HepG2 (cell line): ENCODE data around the gene TMEM271. TPM values are rescaled to one million over a fixed set of nuclear protein-coding genes. Genes with fewer than 3 reads are reported as not detected.

Experiments
- ATAC-seq: fragments of 200-7000 bp; cut with Tn5 transposase; 3 replicates; pipeline ENCODE4 v1.9.1; 2020; ENCODE audit warnings: mild to moderate bottlenecking, moderate library complexity
- BruUV-seq: library from RNA; stranded (reverse); fragments of 400-500 nt; replicated peaks from 2 replicates; lab custom pipeline; 2021; lab: Mats Ljungman, UMichigan
- CTCF ChIA-PET: fragments of 300-600 bp; formaldehyde crosslinking; extraction: SDS; loops from one replicate; lab custom pipeline; 2021; ENCODE audit warnings: low total read pairs, inconsistent platforms, low intra/inter-chr PET ratio; lab: Yijun Ruan, JAX
- POLR2A ChIA-PET: fragments of 350-600 bp; sonication (Branson Sonifier 250); formaldehyde crosslinking; loops from one replicate; lab custom pipeline; 2020; ENCODE audit warnings: antibody characterized with exemption, inconsistent platforms; lab: Yijun Ruan, JAX
- DNase-seq: peaks from one replicate; pipeline ENCODE4 v3.0.0-alpha.2; 2015; ENCODE audit warnings: low spot score
- FAIRE-seq: peaks from 3 replicates; lab custom pipeline; 2011; peaks lifted over from hg19 to GRCh38; lab: Jason Lieb, UNC
- H2AFZ ChIP-seq: one replicate; pipeline ENCODE4 v1.6.1; 2011; ENCODE audit warnings: low read length, inconsistent platforms
- H3K27ac ChIP-seq: fragments of 300-600 bp; 3 replicates; pipeline ENCODE4 v1.8.0; 2011; ENCODE audit warnings: mixed run types, mild to moderate bottlenecking, mixed read lengths, low read length, inconsistent platforms; ENCODE audit not compliant: insufficient read depth; ENCODE audit errors: extremely low read length
- H3K27me3 ChIP-seq, 2 experiments: fragments of 200-600 bp in 1 of 2; 2 replicates in 1 of 2; 3 replicates in 1 of 2; pipeline versions ENCODE4 v1.6.0 to v1.8.0; 2011; ENCODE audit warnings: low read length in 2 of 2, mild to moderate bottlenecking in 2 of 2, moderate library complexity in 2 of 2, inconsistent platforms in 1 of 2; ENCODE audit not compliant: insufficient read depth in 2 of 2, control insufficient read depth in 1 of 2
- H3K36me3 ChIP-seq, 2 experiments: fragments of 200-600 bp in 1 of 2; replicated peaks in 1 of 2; 2 replicates in 1 of 2; 3 replicates in 1 of 2; pipeline versions ENCODE4 v1.5.1 to v1.8.0; 2011; ENCODE audit warnings: low read length in 2 of 2, inconsistent platforms in 1 of 2; ENCODE audit not compliant: insufficient read depth in 2 of 2, control insufficient read depth in 1 of 2
- H3K4me1 ChIP-seq: 2 replicates; pipeline ENCODE4 v1.5.1; 2012; ENCODE audit warnings: low read length, inconsistent platforms; ENCODE audit not compliant: insufficient read depth
- H3K4me2 ChIP-seq: 2 replicates; pipeline ENCODE4 v1.6.0; 2011; ENCODE audit warnings: low read depth, low read length, inconsistent platforms
- H3K4me3 ChIP-seq, 3 experiments: fragments of 200-600 bp in 1 of 3; sonication (generic), shearing (Covaris generic) in 1 of 3; replicated peaks in 1 of 3; 2 replicates each; pipeline ENCODE4 v1.5.1; 2011 to 2016; ENCODE audit warnings: low read length in 3 of 3, inconsistent platforms in 2 of 3, low read depth in 2 of 3, mild to moderate bottlenecking in 2 of 3, control low read depth in 1 of 3, mixed read lengths in 1 of 3; ENCODE audit not compliant: insufficient read depth in 1 of 3
- H3K79me2 ChIP-seq: one replicate; pipeline ENCODE4 v1.6.1; 2011; ENCODE audit warnings: low read length, inconsistent platforms; ENCODE audit not compliant: insufficient read depth
- H3K9ac ChIP-seq: 2 replicates; pipeline ENCODE4 v1.6.0; 2011; ENCODE audit warnings: mild to moderate bottlenecking, low read depth, low read length, inconsistent platforms; ENCODE audit not compliant: insufficient read depth
- H3K9me3 ChIP-seq: 2 replicates; pipeline ENCODE4 v1.5.1; 2012; ENCODE audit warnings: mild to moderate bottlenecking, low read length
- H4K20me1 ChIP-seq: 2 replicates; pipeline ENCODE4 v1.6.0; 2011; ENCODE audit warnings: inconsistent platforms, mild to moderate bottlenecking, low read length, moderate library complexity; ENCODE audit not compliant: insufficient read depth
- ATAD3A ChIP-seq: sonication (generic); formaldehyde crosslinking; IDR thresholded peaks from 2 replicates; pipeline ENCODE4 v1.4.0; 2020; ENCODE audit warnings: missing genetic modification reagents
- ELK4 ChIP-seq: sonication (generic); formaldehyde crosslinking; IDR thresholded peaks from 2 replicates; pipeline ENCODE4 v1.9.0; 2021; ENCODE audit warnings: missing genetic modification reagents, borderline replicate concordance
- HCFC1 ChIP-seq: fragments of 150-350 bp; IDR thresholded peaks from 2 replicates; pipeline ENCODE4 v1.6.1; 2014; ENCODE audit warnings: low read depth, low read length
- MAFF ChIP-seq: IDR thresholded peaks from 2 replicates; pipeline ENCODE4 v1.6.1; 2011; ENCODE audit warnings: low read depth, low read length, improper control_type of control experiment
- MXD3 ChIP-seq: IDR thresholded peaks from 2 replicates; pipeline ENCODE4 v1.6.1; 2016; ENCODE audit warnings: mild to moderate bottlenecking, missing biosample characterization, missing genetic modification reagents
- MXI1 ChIP-seq: IDR thresholded peaks from 3 replicates; pipeline ENCODE4 v1.6.1; 2012; ENCODE audit warnings: low read depth, low read length, inconsistent platforms, borderline replicate concordance
- NFIC ChIP-seq: IDR thresholded peaks from 2 replicates; pipeline ENCODE4 v1.6.1; 2012; ENCODE audit warnings: mild to moderate bottlenecking, low read length, inconsistent platforms
- ZBTB1 ChIP-seq: sonication (generic); formaldehyde crosslinking; IDR thresholded peaks from 2 replicates; pipeline ENCODE4 v1.4.0; 2020; ENCODE audit warnings: missing genetic modification reagents, borderline replicate concordance
- ZBTB7A ChIP-seq: sonication (generic); formaldehyde crosslinking; IDR thresholded peaks from 2 replicates; pipeline ENCODE4 v1.8.0; 2022; ENCODE audit warnings: mild to moderate bottlenecking, missing genetic modification reagents
- ZFP1 ChIP-seq: IDR thresholded peaks from 2 replicates; pipeline ENCODE4 v1.6.1; 2016
- ZMYM2 ChIP-seq: sonication (generic); formaldehyde crosslinking; IDR thresholded peaks from 2 replicates; pipeline ENCODE4 v1.8.0; 2022; ENCODE audit warnings: mild to moderate bottlenecking, missing genetic modification reagents
- ZNF317 ChIP-seq: sonication (generic); formaldehyde crosslinking; IDR thresholded peaks from 2 replicates; pipeline ENCODE4 v1.5.0; 2020; ENCODE audit warnings: mild to moderate bottlenecking, missing genetic modification reagents
- ZNF446 ChIP-seq: sonication (generic); formaldehyde crosslinking; IDR thresholded peaks from 2 replicates; pipeline ENCODE4 v1.5.0; 2020; ENCODE audit warnings: mild to moderate bottlenecking, missing genetic modification reagents
- ZNF530 ChIP-seq: sonication (generic); formaldehyde crosslinking; IDR thresholded peaks from 2 replicates; pipeline ENCODE4 v1.5.0; 2020; ENCODE audit warnings: low read depth, mild to moderate bottlenecking, missing genetic modification reagents
- ZNF589 ChIP-seq: sonication (generic); formaldehyde crosslinking; conservative IDR thresholded peaks from 2 replicates; pipeline ENCODE4 v1.8.0; 2022; ENCODE audit warnings: mild to moderate bottlenecking, moderate library complexity, missing genetic modification reagents
- ZNF639 ChIP-seq: conservative IDR thresholded peaks from 2 replicates; pipeline ENCODE4 v1.6.1; 2018; ENCODE audit warnings: missing genetic modification reagents
- ZNF782 ChIP-seq: sonication (generic); formaldehyde crosslinking; IDR thresholded peaks from 2 replicates; pipeline ENCODE4 v1.4.0; 2020; ENCODE audit warnings: missing genetic modification reagents, mild to moderate bottlenecking, borderline replicate concordance
- WGBS: methylation state at CpG from one replicate; pipeline ENCODE4 v1.1.6; 2017; ENCODE audit warnings: low lambda C conversion rate; 5-methylcytosine and 5-hydroxymethylcytosine counted together
- in situ Hi-C: cut with HindIII; loops from 2 replicates; pipeline ENCODE4 v1.10.0; 2017; ENCODE audit warnings: low pct_unique_long_range_greater_than_20kb; ENCODE audit not compliant: extremely low pct_ligation_motif_present
- intact Hi-C: fragments of 100-400 bp; cut with micrococcal nuclease; formaldehyde crosslinking; loops from one replicate; pipeline ENCODE4 v1.10.0; 2022; ENCODE audit not compliant: unreplicated experiment
- polyA plus RNA-seq, 8 experiments: library from polyadenylated mRNA; depleted of rRNA in 3 of 8; stranded (reverse) in 7 of 8; unstranded in 1 of 8; fragments of >200 nt; fragmentation: Illumina TruSeq in 4 of 8; extraction: Trizol in 4 of 8; gene quantifications; 2 replicates each; pipeline versions ENCODE4 v1.2.1 to v1.2.3, GENCODE V29; 2011 to 2016; ENCODE audit warnings: low read depth in 4 of 8, missing spikeins in 1 of 8, mixed read lengths in 1 of 8; ENCODE audit not compliant: insufficient read depth in 1 of 8
- total RNA-seq, 5 experiments: library from RNA; depleted of rRNA; stranded (reverse); fragments of >200 nt; fragmentation: Illumina TruSeq; extraction: Trizol; gene quantifications; 2 replicates each; pipeline ENCODE4 v1.2.3, GENCODE V29; 2016; ENCODE audit warnings: low read depth in 1 of 5

The TMEM271 gene
- total and polyA plus RNA-seq, 2 of the 13 experiments (the other 11 are each of a cell fraction or from before 2014, with no cell fraction given) = not detected

- TF ChIP-seq ZNF317 (CRISPR knock-in tag) = no peak
- no peak for TF ChIP-seq MAFF
- TF ChIP-seq ATAD3A (CRISPR knock-in tag) = no peak
- TF ChIP-seq HCFC1 = no peak
- no peak for TF ChIP-seq ZMYM2
- TF ChIP-seq ZBTB7A (CRISPR knock-in tag) = no peak
- no peak for TF ChIP-seq ZNF639
- TF ChIP-seq ELK4 = no peak
- no peak for TF ChIP-seq MXI1
- TF ChIP-seq ZNF530 (CRISPR knock-in tag) = no peak
- TF ChIP-seq ZNF782 = no peak
- no peak for TF ChIP-seq ZNF446
- TF ChIP-seq NFIC = no peak
- TF ChIP-seq ZBTB1 (CRISPR knock-in tag) = no peak
- no peak for TF ChIP-seq ZNF589 (CRISPR knock-in tag)
- TF ChIP-seq ZFP1 (CRISPR knock-in tag) = no peak
- TF ChIP-seq MXD3 (CRISPR knock-in tag) = no peak
- TF ChIP-seq, all 625 proteins: peak for 0
- CTCF ChIA-PET = no interaction called here
- no peak overlapping the region for H3K9ac ChIP-seq
- 98% methylated on average over 26 of the region's 36 CpGs for WGBS
- H3K4me3 ChIP-seq = no peak overlapping the region
- no peak overlapping the region for H3K27ac ChIP-seq
- no peaks in the 10 kb centered on the region for H4K20me1 ChIP-seq
- H3K36me3 ChIP-seq = peaks cover 17 to 36% of the 10 kb centered on the region in 2 experiments; a peak in 4 of 5 replicates
- intact Hi-C loops = no loop called here
- POLR2A ChIA-PET = no interaction called here
- BruUV-seq = no TSS peak
- H3K4me1 ChIP-seq = no peaks in the 10 kb centered on the region
- H2AFZ ChIP-seq = no peak overlapping the region
- in situ Hi-C loops = no loop called here
- no peaks in the 10 kb centered on the region for H3K27me3 ChIP-seq
- no peak overlapping the region for H3K4me2 ChIP-seq
- ATAC-seq = no peak
- no peaks in the 10 kb centered on the region for H3K79me2 ChIP-seq
- H3K9me3 ChIP-seq = no peaks in the 10 kb centered on the region
- FAIRE-seq = no peak
- no peak for DNase-seq
Observed at GRCh38 chr4:536351-536972, 39.6 kb downstream of the TMEM271 start.
